Fibroblast of lung (primary cell): ENCODE data around the gene SLC7A6.

Source experiments
- CTCF ChIP-seq, 2 donors: IDR thresholded peaks in 1 of 2; conservative IDR thresholded peaks in 1 of 2; 1 replicate in 1 of 2; 2 replicates in 1 of 2; pipeline ENCODE4 v1.5.1; 2011 to 2012; ENCODE audit warnings: low read length in 2 of 2, control low read depth in 1 of 2, inconsistent platforms in 1 of 2, low read depth in 1 of 2, mild to moderate bottlenecking in 1 of 2
- EZH2 ChIP-seq: IDR thresholded peaks from 2 replicates; pipeline ENCODE4 v1.5.1; 2012; ENCODE audit warnings: low read length, control low read depth, mild to moderate bottlenecking; ENCODE audit errors: missing control alignments

GRCh38 chr16:68296291-68296690 lies 32.0 kb downstream of the SLC7A6 start:
- TF ChIP-seq CTCF (conservative IDR thresholded peaks at IDR 0.05 in 1 of 2, IDR thresholded peaks at IDR 0.05 in 1 of 2; ENCODE audit: low read depth in 1 of 2, low read length in 2 of 2) (no peak), EZH2 (no peak)
